GM18499 (cell line): ENCODE results near the gene USP9X.
"Not testable (repeated sequence)": the region's sequence is repeated elsewhere in the genome, so short reads cannot be mapped to it uniquely, and the experiment has no call there.

Source experiments
- ATAC-seq: cut with Tn5 transposase; IDR thresholded peaks from one replicate; pipeline ENCODE4 v1.9.1; 2021; ENCODE audit warnings: moderate number of reproducible peaks; ENCODE audit not compliant: insufficient read depth, unreplicated experiment

The USP9X gene

DNA sequence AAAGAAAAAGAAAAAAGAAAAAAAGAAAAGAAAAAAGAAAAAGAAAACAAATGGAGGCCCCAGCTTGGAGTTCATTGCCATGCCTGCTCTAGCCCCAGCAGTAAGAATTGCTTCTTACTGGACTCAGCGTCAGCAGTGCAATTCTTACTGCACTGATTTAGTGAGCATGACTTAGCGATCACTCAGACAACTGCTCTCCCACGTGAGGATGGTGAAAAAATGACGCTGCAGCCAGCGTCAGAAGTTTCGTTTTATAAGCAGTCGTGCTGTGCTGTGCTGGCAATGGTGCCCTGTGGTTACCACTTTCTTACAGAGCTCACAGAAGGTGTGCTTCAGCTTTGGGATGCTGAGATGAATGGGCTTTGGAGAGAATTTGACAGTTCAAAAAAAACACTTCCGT, 180.4 kb downstream of the USP9X start:
- no peak for ATAC-seq

DNA sequence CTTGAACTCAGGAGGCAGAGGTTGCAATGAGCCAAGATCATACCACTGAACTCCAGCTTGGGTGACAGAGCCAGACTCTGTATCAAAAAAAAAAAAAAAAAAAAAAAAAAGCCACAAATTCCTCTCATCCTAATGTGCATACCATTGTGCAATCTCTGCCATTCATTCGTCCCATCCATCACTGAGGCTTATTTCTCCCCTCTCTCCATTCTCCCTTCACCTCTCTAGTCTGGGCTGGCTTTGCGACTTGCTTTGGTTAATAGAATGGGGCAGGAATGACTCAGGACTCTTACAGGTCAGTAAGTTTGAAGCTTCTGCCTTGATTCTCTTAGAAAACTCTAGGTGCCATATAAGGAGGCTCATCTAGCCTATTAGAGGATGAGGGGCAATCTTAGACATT, 188.4 kb downstream of the USP9X start:
- no peak for ATAC-seq

DNA sequence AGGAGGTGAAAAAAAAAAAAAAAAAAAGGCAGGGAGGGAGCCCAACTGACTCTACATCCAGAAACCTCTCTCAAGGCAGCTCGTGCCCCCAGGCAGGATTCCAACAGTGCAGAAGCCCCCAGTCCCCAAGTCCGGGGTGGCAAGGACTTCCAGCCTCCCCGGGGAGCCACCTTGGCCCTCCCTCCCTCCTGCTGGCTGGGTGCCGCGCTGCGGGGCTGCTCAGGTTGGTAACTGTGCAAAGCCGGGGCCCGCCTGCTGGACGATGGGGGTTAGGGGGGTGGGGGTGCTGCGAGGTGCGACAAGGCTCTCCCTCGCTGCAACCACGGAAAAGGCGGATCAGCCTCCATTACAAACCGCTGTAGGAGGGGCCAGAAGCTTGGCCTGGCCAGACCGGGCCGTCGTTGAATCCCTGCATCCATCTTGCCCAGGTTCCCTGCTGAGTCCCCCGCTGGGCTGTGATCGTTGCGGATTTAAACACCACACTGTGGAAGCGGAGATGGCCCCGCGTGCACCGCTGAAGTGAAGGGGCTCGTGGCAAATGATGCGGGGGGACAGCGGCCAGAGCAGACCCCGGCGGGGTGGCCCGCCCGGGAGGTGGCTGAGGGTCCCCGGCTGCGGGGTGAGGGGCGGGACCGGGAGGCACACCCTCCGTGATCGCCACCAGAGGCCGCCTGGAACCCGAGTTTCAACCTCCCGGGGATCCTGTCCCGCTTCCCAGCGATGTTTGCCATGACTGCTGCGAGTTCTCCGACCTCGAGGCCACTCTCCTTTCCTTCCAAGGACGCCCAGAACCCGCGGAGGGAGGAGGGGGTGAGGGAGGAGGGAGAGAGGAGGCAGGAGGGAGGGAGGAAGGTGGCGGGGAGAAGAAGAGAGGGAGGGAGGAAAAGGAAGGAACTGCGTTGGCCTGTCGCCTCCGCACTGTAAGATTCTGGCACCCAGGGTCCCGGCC, 190.7 kb downstream of the USP9X start:
- no peak for ATAC-seq

DNA sequence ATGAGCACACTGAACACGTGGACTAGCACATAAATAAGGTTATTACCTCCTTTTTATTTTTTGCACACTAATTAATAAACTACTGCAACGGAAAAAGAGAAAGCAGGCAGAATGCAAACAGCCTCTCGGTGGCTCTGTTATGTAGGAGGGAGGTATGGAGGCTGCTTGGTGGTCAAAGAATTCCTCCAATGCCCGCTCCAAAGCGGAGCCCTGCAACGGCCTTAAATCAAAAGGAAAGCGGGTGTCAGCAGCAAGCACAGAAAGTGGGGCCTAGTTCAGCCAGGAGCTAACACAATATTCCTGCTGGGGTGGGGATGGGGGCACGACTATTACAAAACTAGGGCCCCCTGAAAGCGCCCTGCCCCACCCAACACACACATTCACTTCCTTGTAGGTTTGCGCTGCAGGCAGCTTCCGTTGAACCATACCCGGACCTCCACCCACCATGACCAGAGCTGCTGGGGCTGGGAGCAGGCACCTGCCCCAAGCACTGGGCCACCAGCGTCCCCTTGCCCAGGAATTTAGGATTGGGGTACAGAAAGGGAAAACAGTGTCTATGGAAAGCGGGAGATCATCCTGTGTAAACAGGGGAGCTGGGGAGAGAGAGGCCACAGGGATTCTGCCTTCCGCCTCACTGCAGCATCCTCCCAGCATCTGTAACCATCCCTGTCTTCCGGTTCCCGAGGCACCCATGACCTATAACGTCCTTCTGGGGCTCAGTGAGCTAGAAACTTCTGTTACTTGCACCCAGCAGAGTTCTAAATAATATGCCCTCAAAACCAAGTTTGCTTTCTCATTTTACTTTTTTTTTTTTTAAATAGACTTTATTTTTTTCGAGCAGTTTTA, 191.6 kb downstream of the USP9X start:
- ATAC-seq, result no peak

DNA sequence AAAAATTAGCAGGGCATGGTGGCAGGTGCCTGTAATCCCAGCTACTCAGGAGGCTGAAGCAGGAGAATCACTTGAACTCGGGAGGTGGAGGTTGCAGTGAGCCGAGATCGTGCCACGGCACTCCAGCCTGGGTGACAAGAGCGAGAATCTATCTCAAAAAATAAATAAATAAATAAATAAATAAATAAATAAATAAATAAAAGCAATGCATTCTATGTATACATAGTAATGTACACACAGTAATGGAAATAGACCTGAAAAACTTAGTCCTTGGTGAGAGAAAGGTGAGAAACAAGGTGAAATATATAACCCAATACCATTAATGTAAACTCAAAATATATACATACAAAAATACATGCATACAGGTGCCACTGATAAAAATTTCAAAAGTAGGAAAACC, 197.1 kb downstream of the USP9X start:
- not testable (repeated sequence) for ATAC-seq

DNA sequence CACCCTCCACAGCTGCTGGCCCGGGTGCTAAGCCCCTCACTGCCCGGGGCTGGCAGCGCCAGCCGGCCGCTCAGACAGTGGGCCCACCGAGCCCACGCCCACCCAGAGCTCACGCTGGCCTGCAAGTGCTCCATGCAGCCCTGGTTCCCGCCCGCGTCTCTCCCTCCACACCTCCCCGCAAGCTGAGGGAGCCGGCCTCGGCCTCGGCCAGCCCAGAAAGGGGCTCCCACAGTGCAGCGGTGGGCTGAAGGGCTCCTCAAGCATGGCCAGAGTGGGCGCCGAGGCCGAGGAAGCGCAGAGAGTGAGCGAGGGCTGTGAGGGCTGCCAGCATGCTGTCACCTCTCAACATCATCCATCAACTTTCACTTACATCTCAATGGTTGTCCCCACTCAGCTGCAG, 200.7 kb downstream of the USP9X start:
- ATAC-seq, result not testable (repeated sequence)
